Upper lobe of right lung (tissue), 1 donor: ENCODE data around the gene HP. TPM values are rescaled to one million over a fixed set of nuclear protein-coding genes. Genes with fewer than 3 reads are reported as not detected.
"Not testable (repeated sequence)": the region's sequence is repeated elsewhere in the genome, so short reads cannot be mapped to it uniquely, and the experiment has no call there.

ENCODE experiments used
- ATAC-seq: fragments of 200-7000 bp; cut with Tn5 transposase; one replicate; pipeline ENCODE4 v1.9.1; 2020; ENCODE audit warnings: mild to moderate bottlenecking, moderate library complexity
- DNase-seq: peaks from one replicate; pipeline ENCODE4 v3.0.0-alpha.2; 2020
- H3K27ac ChIP-seq: fragments of 200-600 bp; one replicate; pipeline ENCODE4 v1.8.0; 2022
- H3K27me3 ChIP-seq: fragments of 200-600 bp; one replicate; pipeline ENCODE4 v1.8.0; 2022; ENCODE audit warnings: mild to moderate bottlenecking
- H3K36me3 ChIP-seq: fragments of 200-600 bp; one replicate; pipeline ENCODE4 v1.8.0; 2022
- H3K4me1 ChIP-seq: fragments of 200-600 bp; one replicate; pipeline ENCODE4 v1.8.0; 2022
- H3K4me3 ChIP-seq: fragments of 200-600 bp; one replicate; pipeline ENCODE4 v1.8.0; 2022; ENCODE audit warnings: mild to moderate bottlenecking
- H3K9me3 ChIP-seq: fragments of 200-600 bp; one replicate; pipeline ENCODE4 v1.8.0; 2022
- CTCF ChIP-seq: fragments of 200-600 bp; IDR thresholded peaks from one replicate; pipeline ENCODE4 v1.8.0; 2022; ENCODE audit warnings: antibody characterized with exemption
- intact Hi-C: fragments of 100-400 bp; cut with DNase I; formaldehyde crosslinking; loops from one replicate; pipeline ENCODE4 v1.11.0; 2022
- long read RNA-seq: library from polyadenylated mRNA; unstranded; transcript quantifications from one replicate; pipeline ENCODE4 v2.0.0, GENCODE V29; 2021
- total RNA-seq: library from RNA; stranded (reverse); fragmentation: NEBNext Ultra II Directional; extraction: Animal tissue kit (Norgen Biotek cat#: 25700); gene quantifications from one replicate; pipeline ENCODE4 v1.2.1, GENCODE V29; 2021
- donor health status: DM: no; HTN: yes; CAD: no; lungs with severe emphysema.

Gene HP
- 94.2 TPM for total RNA-seq
- long read RNA-seq, transcript HP-202 (7 exons, 1,443 nt): major isoform, 62 of 94 reads
- long read RNA-seq, transcript HP-216 (5 exons, 1,270 nt): minor isoform, 23 of 94 reads
- long read RNA-seq, partial matches to known transcripts: 7 of 94 reads
- long read RNA-seq, other reads (novel, unspliced or antisense): 2 of 94 reads

GRCh38 chr16:72054254-72054847 lies at the start of gene HP:
HP (plus strand) TSS chr16:72054505; CDS start chr16:72054653, 148 bp downstream.
- peaks cover 13% of the 10 kb centered on the region for H3K4me1 ChIP-seq
- DNase-seq, H3K27ac ChIP-seq, H3K4me3 ChIP-seq, H3K27me3 ChIP-seq, intact Hi-C loops, H3K36me3 ChIP-seq, H3K9me3 ChIP-seq: not testable (repeated sequence)
- ATAC-seq: peak; percentile 10

GRCh38 chr16:72008065-72008423 lies 46.3 kb upstream of the HP start:
- peak overlapping the region; percentile 99 for H3K4me3 ChIP-seq
- H3K4me1 ChIP-seq, H3K9me3 ChIP-seq, H3K36me3 ChIP-seq, ATAC-seq, intact Hi-C loops, H3K27ac ChIP-seq, H3K27me3 ChIP-seq: not testable (repeated sequence)
- peak; percentile 29 for DNase-seq

- Histone ChIP-seq H3K4me3 (peak within 1 kb of the TSS; percentile 99), H3K36me3 (no peaks in the 10 kb centered on the region), H3K9me3 (no peaks in the 10 kb centered on the region), H3K4me1 (peaks cover 3% of the 10 kb centered on the region), H3K27me3 (no peaks in the 10 kb centered on the region), H3K27ac (peak within 1 kb of the TSS; percentile 78)
- ATAC-seq: peak; percentile 100
- DNase-seq: peak; percentile 99
- intact Hi-C loops: no loop called here
- TF ChIP-seq CTCF: peak; percentile 29
Measured at GRCh38 chr16:72008424-72009216, 45.7 kb upstream of the HP start, which contains the start of gene DHODH. DHODH (plus strand) TSS chr16:72008744; CDS start chr16:72008765, 21 bp downstream.

- no peak overlapping the region for H3K27ac ChIP-seq
- intact Hi-C loops: no loop called here
- ATAC-seq (no peak), DNase-seq (no peak)
- no peaks in the 10 kb centered on the region for H3K36me3 ChIP-seq
- H3K4me3 ChIP-seq: no peak overlapping the region
- no peak for TF ChIP-seq CTCF
- peaks cover 15% of the 10 kb centered on the region for H3K4me1 ChIP-seq
- no peaks in the 10 kb centered on the region for H3K9me3 ChIP-seq
- no peaks in the 10 kb centered on the region for H3K27me3 ChIP-seq
Measured at GRCh38 chr16:72009779-72010178, 44.5 kb upstream of the HP start.

- Histone ChIP-seq H3K4me1 (peaks cover 35% of the 10 kb centered on the region), H3K4me3 (no peak overlapping the region), H3K27ac (no peak overlapping the region), H3K36me3 (peaks cover 4% of the 10 kb centered on the region), H3K9me3 (no peaks in the 10 kb centered on the region), H3K27me3 (no peaks in the 10 kb centered on the region)
- ATAC-seq (no peak), DNase-seq (no peak)
- TF ChIP-seq CTCF: no peak
- intact Hi-C loops: no loop called here
Measured at GRCh38 chr16:72012607-72013006, 41.7 kb upstream of the HP start.

GRCh38 chr16:72013389-72013788 lies 40.9 kb upstream of the HP start:
- Histone ChIP-seq H3K4me1 (peaks cover 41% of the 10 kb centered on the region), H3K4me3 (peak overlapping the region; percentile 3), H3K27me3 (no peaks in the 10 kb centered on the region), H3K36me3 (peaks cover 4% of the 10 kb centered on the region), H3K27ac (peak overlapping the region; percentile 28), H3K9me3 (no peaks in the 10 kb centered on the region)
- no peak for ATAC-seq
- intact Hi-C loops: no loop called here
- TF ChIP-seq CTCF: no peak
- peak; percentile 72 for DNase-seq
